Breast epithelium (tissue), 3 donors: ENCODE measurements around the gene PDGFC.

Source experiments
- CTCF ChIP-seq, 3 donors: fragments of 450-650 bp; IDR thresholded peaks; one replicate each; pipeline ENCODE4 v1.5.1; 2016 to 2017; ENCODE audit warnings: antibody characterized with exemption in 3 of 3, mild to moderate bottlenecking in 3 of 3, moderate library complexity in 3 of 3
- POLR2A ChIP-seq: fragments of 450-650 bp; IDR thresholded peaks from one replicate; pipeline ENCODE4 v1.6.1; 2016; ENCODE audit warnings: antibody characterized with exemption, mild to moderate bottlenecking, moderate library complexity

DNA sequence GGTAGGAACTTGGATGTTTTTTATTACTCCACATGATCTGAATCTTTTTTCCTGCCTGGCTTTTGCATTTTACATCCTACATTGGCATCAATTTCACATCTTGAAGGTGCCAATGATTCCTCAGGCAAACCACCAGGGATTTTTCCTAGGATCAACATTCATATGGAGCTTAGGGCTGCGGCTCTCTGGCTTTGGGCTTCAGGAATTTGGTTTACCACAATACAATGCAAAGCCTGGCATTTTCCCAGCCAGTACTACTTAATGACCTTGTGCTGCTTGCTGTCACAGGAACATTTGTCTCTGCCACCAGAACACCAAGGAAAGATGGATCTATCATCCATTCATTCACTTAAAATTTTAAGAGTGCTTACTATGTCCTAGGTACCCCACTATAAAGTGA, 180.7 kb downstream of the PDGFC start:
- TF ChIP-seq CTCF (IDR thresholded peaks at IDR 0.05) (no peak), POLR2A (no peak)
